Thyroid gland (tissue), 4 donors: ENCODE measurements around the gene PLEKHN1.

ENCODE experiments used
- POLR2A ChIP-seq, 2 donors: fragments of 450-650 bp; IDR thresholded peaks; one replicate each; pipeline ENCODE4 v1.6.1; 2017; ENCODE audit warnings: antibody characterized with exemption in 2 of 2, mild to moderate bottlenecking in 2 of 2, moderate library complexity in 1 of 2
- TF ChIP-seq, protein P1 (sequence below), 6 experiments: fragments of 200-600 bp in 3 of 6; fragments of 450-650 bp in 3 of 6; sonication (generic) in 3 of 6; IDR thresholded peaks; one replicate each; pipeline ENCODE4 v1.5.1; 2016 to 2019; ENCODE audit warnings: antibody characterized with exemption in 6 of 6, mild to moderate bottlenecking in 2 of 6, inconsistent platforms in 1 of 6, moderate library complexity in 1 of 6

DNA sequence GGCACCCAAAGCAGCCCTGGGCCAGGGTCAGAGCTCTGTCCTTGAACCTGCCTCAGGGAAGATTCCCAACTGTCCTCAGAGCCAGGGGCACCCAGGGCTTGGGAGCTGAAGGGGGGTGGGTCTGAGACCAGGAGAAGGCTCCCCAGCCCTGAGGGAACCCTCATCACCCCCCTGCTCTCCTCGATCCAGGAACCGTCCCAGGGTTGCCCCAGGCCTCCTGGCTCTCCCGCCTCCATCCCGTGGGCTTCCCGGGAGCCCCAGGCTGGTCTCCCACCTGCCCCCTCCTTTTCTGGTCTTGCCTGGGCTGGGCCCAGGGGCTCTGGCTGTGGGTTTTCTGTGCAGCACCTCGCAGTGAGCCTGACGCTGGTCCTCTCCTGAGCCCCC, 49.2 kb upstream of the PLEKHN1 start:
- TF ChIP-seq POLR2A (IDR thresholded peaks at IDR 0.05), result no peak
- TF ChIP-seq, protein P1, sequence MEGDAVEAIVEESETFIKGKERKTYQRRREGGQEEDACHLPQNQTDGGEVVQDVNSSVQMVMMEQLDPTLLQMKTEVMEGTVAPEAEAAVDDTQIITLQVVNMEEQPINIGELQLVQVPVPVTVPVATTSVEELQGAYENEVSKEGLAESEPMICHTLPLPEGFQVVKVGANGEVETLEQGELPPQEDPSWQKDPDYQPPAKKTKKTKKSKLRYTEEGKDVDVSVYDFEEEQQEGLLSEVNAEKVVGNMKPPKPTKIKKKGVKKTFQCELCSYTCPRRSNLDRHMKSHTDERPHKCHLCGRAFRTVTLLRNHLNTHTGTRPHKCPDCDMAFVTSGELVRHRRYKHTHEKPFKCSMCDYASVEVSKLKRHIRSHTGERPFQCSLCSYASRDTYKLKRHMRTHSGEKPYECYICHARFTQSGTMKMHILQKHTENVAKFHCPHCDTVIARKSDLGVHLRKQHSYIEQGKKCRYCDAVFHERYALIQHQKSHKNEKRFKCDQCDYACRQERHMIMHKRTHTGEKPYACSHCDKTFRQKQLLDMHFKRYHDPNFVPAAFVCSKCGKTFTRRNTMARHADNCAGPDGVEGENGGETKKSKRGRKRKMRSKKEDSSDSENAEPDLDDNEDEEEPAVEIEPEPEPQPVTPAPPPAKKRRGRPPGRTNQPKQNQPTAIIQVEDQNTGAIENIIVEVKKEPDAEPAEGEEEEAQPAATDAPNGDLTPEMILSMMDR (IDR thresholded peaks at IDR 0.05), result no peak
